ENCODE results near the gene ZMIZ1. TPM values are rescaled to one million over a fixed set of nuclear protein-coding genes. Genes with fewer than 3 reads are reported as not detected.

The ZMIZ1 gene
- total RNA-seq, 1 donor: 23.3 TPM

- no peak for TF ChIP-seq CTCF (IDR thresholded peaks at IDR 0.05; ENCODE audit: insufficient read depth, low read depth, low read length)
- no peak overlapping the region for H3K4me3 ChIP-seq (ENCODE audit: low read depth, low read length)
- DNase-seq (ENCODE audit: low read depth): no peak
Measured at GRCh38 chr10:79252450-79252849, 183.7 kb downstream of the ZMIZ1 start.

GRCh38 chr10:79252971-79253370, 184.2 kb downstream of the ZMIZ1 start:
- TF ChIP-seq CTCF (IDR thresholded peaks at IDR 0.05; ENCODE audit: insufficient read depth, low read depth, low read length): no peak
- no peak for DNase-seq (ENCODE audit: low read depth)
- H3K4me3 ChIP-seq (ENCODE audit: low read depth, low read length): no peak overlapping the region

GRCh38 chr10:79253704-79254103, 184.9 kb downstream of the ZMIZ1 start:
- DNase-seq (ENCODE audit: low read depth): no peak
- no peak for TF ChIP-seq CTCF (IDR thresholded peaks at IDR 0.05; ENCODE audit: insufficient read depth, low read depth, low read length)
- no peak overlapping the region for H3K4me3 ChIP-seq (ENCODE audit: low read depth, low read length)

GRCh38 chr10:79254333-79255006, 185.7 kb downstream of the ZMIZ1 start:
- DNase-seq (ENCODE audit: low read depth): no peak
- H3K4me3 ChIP-seq (ENCODE audit: low read depth, low read length): no peak overlapping the region
- TF ChIP-seq CTCF (IDR thresholded peaks at IDR 0.05; ENCODE audit: insufficient read depth, low read depth, low read length): no peak

GRCh38 chr10:79255007-79255507, 186.3 kb downstream of the ZMIZ1 start:
- no peak overlapping the region for H3K4me3 ChIP-seq (ENCODE audit: low read depth, low read length)
- no peak for TF ChIP-seq CTCF (IDR thresholded peaks at IDR 0.05; ENCODE audit: insufficient read depth, low read depth, low read length)
- no peak for DNase-seq (ENCODE audit: low read depth)

GRCh38 chr10:79256264-79256806, 187.6 kb downstream of the ZMIZ1 start:
- DNase-seq (ENCODE audit: low read depth): no peak
- no peak for TF ChIP-seq CTCF (IDR thresholded peaks at IDR 0.05; ENCODE audit: insufficient read depth, low read depth, low read length)
- no peak overlapping the region for H3K4me3 ChIP-seq (ENCODE audit: low read depth, low read length)
